ENCODE measurements around the gene FAM3B.

The FAM3B gene

GRCh38 chr21:41403966-41404365, 87.4 kb downstream of the FAM3B start:
- Histone ChIP-seq H3K27ac (replicated peaks) (no peak overlapping the region), H3K4me3 (replicated peaks; ENCODE audit: insufficient read depth, low read length) (no peak overlapping the region), H3K27me3 (ENCODE audit: insufficient read depth, poor library complexity, severe bottlenecking) (no peaks in the 10 kb centered on the region)
- TF ChIP-seq GABPA (IDR thresholded peaks at IDR 0.05; ENCODE audit: low read depth) (no peak), CTCF (IDR thresholded peaks at IDR 0.05; ENCODE audit: insufficient read depth, low read length) (no peak), REST (IDR thresholded peaks at IDR 0.05; ENCODE audit: insufficient replicate concordance, low read depth) (no peak), SPI1 (IDR thresholded peaks at IDR 0.05; ENCODE audit: borderline replicate concordance, low read depth) (no peak)
- no peak for DNase-seq (ENCODE audit: low read depth in 1 of 2, low spot score in 1 of 2)

- Histone ChIP-seq H3K27ac (replicated peaks) (no peak overlapping the region), H3K4me3 (replicated peaks; ENCODE audit: insufficient read depth, low read length) (no peak overlapping the region), H3K27me3 (ENCODE audit: insufficient read depth, poor library complexity, severe bottlenecking) (no peaks in the 10 kb centered on the region)
- no peak for DNase-seq (ENCODE audit: low read depth in 1 of 2, low spot score in 1 of 2)
- TF ChIP-seq REST (IDR thresholded peaks at IDR 0.05; ENCODE audit: insufficient replicate concordance, low read depth) = no peak
- TF ChIP-seq POLR2AphosphoS5 (IDR thresholded peaks at IDR 0.05; ENCODE audit: low read depth) = no peak
- TF ChIP-seq SPI1 (IDR thresholded peaks at IDR 0.05; ENCODE audit: borderline replicate concordance, low read depth) = no peak
- no peak for TF ChIP-seq GABPA (IDR thresholded peaks at IDR 0.05; ENCODE audit: low read depth)
- no peak for TF ChIP-seq CTCF (IDR thresholded peaks at IDR 0.05; ENCODE audit: insufficient read depth, low read length)
Observed at GRCh38 chr21:41405321-41405720, 88.7 kb downstream of the FAM3B start.

- H3K4me3 ChIP-seq (replicated peaks; ENCODE audit: insufficient read depth, low read length) = no peak overlapping the region
- peak in 1 of 2 experiments; percentile 69 for DNase-seq (ENCODE audit: low read depth in 1 of 2, low spot score in 1 of 2)
- H3K27me3 ChIP-seq (ENCODE audit: insufficient read depth, poor library complexity, severe bottlenecking) = no peaks in the 10 kb centered on the region
- H3K27ac ChIP-seq (replicated peaks) = no peak overlapping the region
- no peak for TF ChIP-seq POLR2AphosphoS5 (IDR thresholded peaks at IDR 0.05; ENCODE audit: low read depth)
- no peak for TF ChIP-seq REST (IDR thresholded peaks at IDR 0.05; ENCODE audit: insufficient replicate concordance, low read depth)
- TF ChIP-seq SPI1 (IDR thresholded peaks at IDR 0.05; ENCODE audit: borderline replicate concordance, low read depth) = 0 out of 2 replicates have a peak, but pooled peaks have one; percentile 8
Observed at GRCh38 chr21:41406340-41406739, 89.7 kb downstream of the FAM3B start.
